ENCODE results near the gene CAMLG. TPM values are rescaled to one million over a fixed set of nuclear protein-coding genes. Genes with fewer than 3 reads are reported as not detected.

CAMLG gene
- total and polyA plus RNA-seq, 4 donors, result 46.7 to 105 (median 74.9) TPM

DNA sequence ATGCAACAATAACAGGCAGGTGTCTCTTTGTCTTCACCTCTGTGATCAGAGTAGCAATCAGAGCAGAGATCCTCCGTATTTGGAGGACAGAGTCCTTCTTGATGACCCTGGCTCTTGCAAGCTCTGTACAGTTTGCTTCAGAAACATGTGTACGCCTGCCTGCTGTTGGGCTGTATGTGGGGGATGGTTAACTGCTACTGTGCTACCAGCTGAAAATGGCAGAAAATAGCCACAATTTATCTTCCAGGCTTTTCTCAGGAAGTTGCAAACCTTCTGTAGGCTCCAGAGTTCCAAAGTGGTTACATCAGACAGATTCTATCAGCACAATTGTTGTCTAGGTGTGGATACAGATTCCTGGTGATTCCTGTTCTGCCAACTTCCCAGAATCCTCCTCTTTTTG is 55.7 kb downstream of the CAMLG start:
- WGBS (ENCODE audit: insufficient coverage), result 100% methylated on average over 2 of the region's 2 CpGs
- H3K9me3 ChIP-seq (ENCODE audit: control insufficient read depth, insufficient read depth, low read length), result no peaks in the 10 kb centered on the region
- no peak for DNase-seq (ENCODE audit: low read depth in 4 of 6, low spot score in 6 of 6)
- H3K4me1 ChIP-seq (ENCODE audit: control insufficient read depth, insufficient read depth, low read length), result no peaks in the 10 kb centered on the region
- H3K36me3 ChIP-seq (ENCODE audit: control insufficient read depth, insufficient read depth, low read length), result peaks cover 36% of the 10 kb centered on the region
- H3K27me3 ChIP-seq (ENCODE audit: control insufficient read depth, insufficient read depth, low read length), result no peaks in the 10 kb centered on the region
- H3K27ac ChIP-seq (ENCODE audit: low read depth, low read length), result no peak overlapping the region
- H3K4me3 ChIP-seq (ENCODE audit: low read depth, low read length), result no peak overlapping the region

DNA sequence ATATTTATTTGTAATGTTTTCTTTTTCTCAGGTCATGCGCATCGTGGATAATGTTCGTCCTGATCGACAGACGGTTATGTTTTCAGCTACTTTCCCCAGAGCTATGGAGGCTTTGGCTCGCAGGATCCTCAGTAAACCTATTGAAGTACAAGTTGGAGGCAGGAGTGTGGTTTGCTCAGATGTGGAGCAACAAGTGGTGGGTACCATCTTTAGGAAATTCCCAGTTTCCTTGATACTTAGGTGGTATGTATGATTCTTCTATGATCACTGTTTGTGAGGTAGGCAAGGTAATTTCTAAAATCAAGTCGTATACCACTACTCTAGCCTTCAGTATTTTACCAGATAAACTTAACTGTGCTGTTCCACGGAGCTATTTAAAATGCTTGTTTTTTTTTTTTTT is 56.5 kb downstream of the CAMLG start:
- no peaks in the 10 kb centered on the region for H3K9me3 ChIP-seq (ENCODE audit: control insufficient read depth, insufficient read depth, low read length)
- no peaks in the 10 kb centered on the region for H3K4me1 ChIP-seq (ENCODE audit: control insufficient read depth, insufficient read depth, low read length)
- no peak overlapping the region for H3K4me3 ChIP-seq (ENCODE audit: low read depth, low read length)
- no peak for DNase-seq (ENCODE audit: low read depth in 4 of 6, low spot score in 6 of 6)
- H3K27ac ChIP-seq (ENCODE audit: low read depth, low read length), result no peak overlapping the region
- H3K27me3 ChIP-seq (ENCODE audit: control insufficient read depth, insufficient read depth, low read length), result no peaks in the 10 kb centered on the region
- WGBS (ENCODE audit: insufficient coverage), result 91% methylated on average over 6 of the region's 8 CpGs
- H3K36me3 ChIP-seq (ENCODE audit: control insufficient read depth, insufficient read depth, low read length), result peaks cover 42% of the 10 kb centered on the region

DNA sequence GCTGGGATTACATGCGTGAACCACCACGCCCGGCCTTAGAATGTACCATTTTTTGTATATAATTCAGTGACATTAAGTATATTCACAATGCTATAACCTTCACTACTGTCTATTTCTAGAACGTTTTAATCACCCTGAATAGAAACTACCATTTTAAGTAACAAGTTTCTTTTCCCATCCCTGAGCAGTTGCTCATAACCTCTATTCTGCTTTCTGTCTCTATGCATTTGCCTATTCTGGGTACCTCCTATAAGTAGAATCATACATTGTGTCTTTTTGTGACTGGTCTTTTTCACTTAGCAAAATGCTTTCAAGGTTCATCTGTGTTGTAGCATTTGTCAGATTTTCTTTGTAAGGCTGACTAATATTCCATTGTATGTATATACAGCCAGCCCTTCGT is 60.1 kb downstream of the CAMLG start:
- Histone ChIP-seq H3K27me3 (ENCODE audit: control insufficient read depth, insufficient read depth, low read length) (no peaks in the 10 kb centered on the region), H3K36me3 (ENCODE audit: control insufficient read depth, insufficient read depth, low read length) (peaks cover 55% of the 10 kb centered on the region), H3K27ac (ENCODE audit: low read depth, low read length) (no peak overlapping the region), H3K4me1 (ENCODE audit: control insufficient read depth, insufficient read depth, low read length) (no peaks in the 10 kb centered on the region), H3K4me3 (ENCODE audit: low read depth, low read length) (no peak overlapping the region), H3K9me3 (ENCODE audit: control insufficient read depth, insufficient read depth, low read length) (no peaks in the 10 kb centered on the region)
- no CpG with 5 or more reads among the region's 5 CpGs for WGBS (ENCODE audit: insufficient coverage)
- no peak for DNase-seq (ENCODE audit: low read depth in 4 of 6, low spot score in 6 of 6)

Small RNA genes lying within 50 kb of the gene (small RNA-seq; reads per million reads assigned to genes)
- not detected for gene RNU6-1164P (ENCODE audit: low replicate concordance)
- gene RNU6-757P (ENCODE audit: low replicate concordance), result not detected

Other genes with a start within 250 kb of the CAMLG start
- gene JADE2, start 212.9 kb upstream of the CAMLG start, total RNA-seq, result 10 to 100 TPM in 1 of 2 donors, 1 to 10 TPM in 1; 9.1 to 12.1 TPM
- 1 to 10 TPM; 6.0 to 8.7 TPM for gene JADE2, start 212.9 kb upstream of the CAMLG start, polyA plus RNA-seq (ENCODE audit: insufficient read length in 2 of 2)
- 10 to 100 TPM; 50.5 to 58.0 TPM for gene SAR1B, start 105.7 kb upstream of the CAMLG start, total RNA-seq
- 10 to 100 TPM; 43.2 to 47.9 TPM for gene SAR1B, start 105.7 kb upstream of the CAMLG start, polyA plus RNA-seq (ENCODE audit: insufficient read length in 2 of 2)
- gene SEC24A, start 89.8 kb upstream of the CAMLG start, total RNA-seq, result 10 to 100 TPM; 14.9 to 38.2 TPM
- gene SEC24A, start 89.8 kb upstream of the CAMLG start, polyA plus RNA-seq (ENCODE audit: insufficient read length in 2 of 2), result 10 to 100 TPM; 16.4 to 22.9 TPM
- gene DDX46, start 20.2 kb downstream of the CAMLG start, total RNA-seq, result 10 to 100 TPM; 34.9 to 39.4 TPM
- gene DDX46, start 20.2 kb downstream of the CAMLG start, polyA plus RNA-seq (ENCODE audit: insufficient read length in 2 of 2), result 10 to 100 TPM; 53.1 to 54.8 TPM
- 10 to 100 TPM; 46.2 to 97.6 TPM for gene C5orf24, start 107.4 kb downstream of the CAMLG start, total RNA-seq
- 100 to 1,000 TPM in 1 of 2 donors, 10 to 100 TPM in 1; 77.5 to 101 TPM for gene C5orf24, start 107.4 kb downstream of the CAMLG start, polyA plus RNA-seq (ENCODE audit: insufficient read length in 2 of 2)
- 10 to 100 TPM; 86.8 to 96.5 TPM for gene TXNDC15, start 135.8 kb downstream of the CAMLG start, total RNA-seq
- gene TXNDC15, start 135.8 kb downstream of the CAMLG start, polyA plus RNA-seq (ENCODE audit: insufficient read length in 2 of 2), result 100 to 1,000 TPM; 111 to 120 TPM
- gene PCBD2, start 166.6 kb downstream of the CAMLG start, total RNA-seq, result 10 to 100 TPM in 1 of 2 donors, 1 to 10 TPM in 1; 9.4 to 11.3 TPM
- 10 to 100 TPM; 11.5 to 12.9 TPM for gene PCBD2, start 166.6 kb downstream of the CAMLG start, polyA plus RNA-seq (ENCODE audit: insufficient read length in 2 of 2)
- gene CATSPER3, start 229.4 kb downstream of the CAMLG start, total RNA-seq, result under 1 TPM; 0.33 to 0.79 TPM
- gene CATSPER3, start 229.4 kb downstream of the CAMLG start, polyA plus RNA-seq (ENCODE audit: insufficient read length in 2 of 2), result under 1 TPM in 1 of 2 donors, not detected in 1; 0.75 TPM